GM18907 (cell line): ENCODE results near the gene MRPS6.

ENCODE experiments used
- ATAC-seq: cut with Tn5 transposase; IDR thresholded peaks from one replicate; pipeline ENCODE4 v1.9.1; 2021; ENCODE audit warnings: mild to moderate bottlenecking, moderate library complexity; ENCODE audit not compliant: unreplicated experiment

Gene MRPS6

DNA sequence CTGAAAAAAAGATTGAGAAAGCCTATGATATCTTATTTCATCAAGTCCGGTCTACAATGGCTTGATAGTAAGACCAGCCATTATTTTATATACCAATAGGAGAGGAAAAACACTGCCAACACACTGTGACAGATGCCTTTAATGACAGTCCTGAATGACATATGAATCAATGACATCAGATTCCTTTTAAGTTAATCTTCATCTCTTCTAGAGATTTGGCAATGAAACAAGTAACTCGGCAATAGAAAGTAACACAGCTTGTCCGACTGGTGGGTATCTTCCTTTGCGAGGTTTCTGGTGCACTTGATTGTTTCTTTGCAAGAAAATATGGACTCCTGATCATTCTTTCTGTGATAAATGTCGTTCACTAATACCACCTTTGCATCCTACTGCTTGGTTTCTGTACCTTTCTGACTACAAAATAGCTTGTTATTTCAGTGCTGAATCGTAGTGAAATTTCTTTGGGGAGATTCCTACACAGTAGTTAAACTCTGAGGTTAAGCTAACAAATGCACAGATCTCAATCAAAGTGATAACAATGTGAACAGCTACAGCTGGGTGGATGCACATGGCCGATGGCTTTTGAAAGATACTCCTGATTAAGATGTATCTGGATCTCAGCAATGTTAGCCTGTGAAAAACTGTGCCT is 104.7 kb downstream of the MRPS6 start:
- no peak for ATAC-seq

DNA sequence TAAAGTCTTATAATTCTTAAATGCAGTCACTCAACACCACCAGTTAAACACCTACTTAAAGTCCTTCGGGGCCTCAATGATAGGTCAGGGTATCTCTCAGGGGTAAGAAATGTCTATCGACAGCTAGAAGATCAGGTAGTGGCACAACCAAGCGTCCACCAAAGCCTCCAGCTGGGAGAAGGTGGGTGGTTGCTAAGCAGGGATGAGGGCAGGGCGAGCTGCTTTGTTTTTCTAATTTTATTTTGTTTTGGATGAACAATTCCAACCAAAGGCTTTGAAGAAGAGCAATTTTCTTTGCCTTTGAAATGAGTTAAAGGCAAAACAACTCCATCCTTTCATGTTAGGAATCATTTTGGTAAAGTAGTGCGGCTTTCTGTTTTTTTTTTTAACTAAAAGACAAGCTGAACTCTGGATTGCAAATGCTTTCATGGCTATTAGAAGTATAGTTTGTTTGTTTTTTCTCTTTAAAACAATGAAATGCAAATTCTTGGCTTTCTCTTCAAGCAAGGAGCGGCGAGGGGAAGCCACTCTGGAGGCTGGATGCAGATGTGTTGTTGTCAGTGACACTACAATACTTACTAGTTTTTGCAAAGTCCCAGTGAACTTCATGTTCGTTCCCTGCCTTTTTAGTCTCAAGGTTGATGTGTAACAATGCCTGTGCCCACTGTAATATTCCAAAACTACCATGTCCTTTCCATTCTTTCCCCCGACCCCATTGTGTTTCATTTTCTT is 106.0 kb downstream of the MRPS6 start:
- no peak for ATAC-seq

DNA sequence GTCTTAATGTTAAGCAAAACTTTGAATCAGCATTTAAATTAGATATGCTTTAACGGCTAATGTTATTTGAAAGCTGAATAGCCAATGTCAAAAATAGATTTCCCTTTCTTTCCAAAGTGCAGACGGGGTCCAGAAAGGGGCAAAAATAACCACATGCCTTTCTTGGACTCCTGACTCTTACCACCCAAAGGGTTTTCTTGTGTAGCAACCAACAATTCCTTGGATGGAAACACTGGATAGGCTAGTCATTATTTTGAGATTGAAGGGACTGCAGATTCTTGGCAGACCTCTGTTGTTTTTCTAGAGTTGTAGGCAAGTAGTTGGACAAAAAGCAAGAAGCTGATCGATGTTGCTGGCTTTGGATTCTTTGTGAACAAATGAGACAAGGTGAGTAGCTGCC is 107.0 kb downstream of the MRPS6 start:
- no peak for ATAC-seq

DNA sequence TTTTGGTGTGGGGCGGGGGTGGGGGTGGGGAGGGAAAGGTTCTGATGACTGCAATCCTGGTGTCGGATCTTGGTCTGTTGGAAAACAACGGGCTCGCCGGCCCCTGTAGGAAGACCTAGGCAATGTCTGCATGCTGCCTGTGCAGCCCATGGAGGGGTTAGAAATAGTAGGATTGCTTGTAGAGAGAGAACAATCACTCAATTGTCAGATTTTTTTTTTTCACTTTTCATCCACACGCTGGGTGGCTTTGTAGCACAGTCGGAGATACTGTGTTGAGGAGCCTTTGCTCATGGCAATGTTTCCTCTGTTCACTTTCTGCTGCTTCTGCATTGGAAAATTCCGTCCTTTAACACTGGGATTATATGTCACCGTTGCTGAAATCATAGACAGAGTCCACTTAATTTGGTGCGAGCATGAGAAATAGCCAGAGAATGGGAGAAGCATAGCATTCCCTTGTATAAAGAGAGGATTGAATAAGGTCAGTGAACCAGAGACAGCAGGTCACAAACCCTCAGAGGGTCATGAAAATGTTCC is 107.5 kb downstream of the MRPS6 start:
- ATAC-seq: no peak

GRCh38 chr21:34181431-34182039 is 108.2 kb downstream of the MRPS6 start:
- ATAC-seq: no peak

- ATAC-seq: no peak
These were observed 109.1 kb downstream of the MRPS6 start for GRCh38 chr21:34182436-34182835.

- ATAC-seq: no peak
These were observed 110.1 kb downstream of the MRPS6 start for GRCh38 chr21:34183331-34183928.

- ATAC-seq: no peak
These were observed 110.9 kb downstream of the MRPS6 start for GRCh38 chr21:34184232-34184631.

DNA sequence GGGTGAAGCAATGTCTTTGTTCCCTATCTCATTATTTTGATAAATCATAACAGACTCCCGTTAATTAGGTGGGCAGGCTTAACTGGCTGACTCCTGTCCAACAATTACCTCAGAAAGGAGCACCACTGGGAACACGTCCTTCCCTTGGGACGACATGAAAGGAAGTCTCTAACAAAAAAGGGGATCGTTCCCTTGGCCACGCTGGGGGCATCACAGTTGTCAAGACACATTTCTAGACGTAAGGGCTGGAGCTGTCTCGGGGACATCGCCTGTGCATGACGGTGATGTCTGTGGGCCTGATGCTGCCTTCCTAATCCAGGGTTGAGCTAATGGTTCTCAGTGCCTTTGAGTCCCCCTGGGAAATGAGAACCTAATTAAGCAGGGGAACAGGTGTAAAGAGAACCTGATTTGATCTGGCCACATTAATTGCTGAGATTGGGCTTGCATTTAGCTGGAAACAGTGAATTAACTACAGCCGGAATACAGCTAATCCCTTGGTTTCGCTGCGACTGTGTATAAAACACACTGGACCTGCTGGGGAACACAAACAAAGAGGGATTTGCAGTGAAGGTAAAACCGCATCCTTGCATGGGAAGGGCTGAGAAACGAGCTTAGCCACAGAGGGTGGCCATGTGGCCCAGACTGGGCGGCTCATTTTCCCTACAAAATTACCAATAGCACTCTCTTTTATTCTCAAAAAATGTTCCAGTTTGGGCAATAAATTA is 111.8 kb downstream of the MRPS6 start:
- ATAC-seq: no peak

- no peak for ATAC-seq
These were observed 112.8 kb downstream of the MRPS6 start for GRCh38 chr21:34186109-34186719.

DNA sequence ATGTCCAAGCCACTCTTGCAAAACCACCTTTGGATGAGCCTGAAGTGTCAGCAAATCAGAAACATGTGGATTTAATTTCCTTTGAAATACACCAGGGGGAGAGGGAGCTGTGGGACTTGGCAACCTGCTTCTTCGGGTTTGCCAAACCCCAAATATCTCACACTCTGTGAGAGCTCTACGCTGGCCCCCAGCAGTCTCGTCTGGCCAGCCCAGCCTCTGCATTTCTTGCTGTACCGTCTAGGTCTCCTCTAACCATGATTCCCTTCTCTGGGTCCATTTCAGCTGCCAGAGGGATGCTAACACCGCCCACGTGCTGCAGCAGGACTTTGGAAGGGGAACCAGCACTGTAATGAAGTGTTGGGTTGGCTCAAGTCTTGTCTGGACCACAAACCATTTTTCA is 114.6 kb downstream of the MRPS6 start:
- no peak for ATAC-seq

GRCh38 chr21:34189506-34189905 is 116.1 kb downstream of the MRPS6 start:
- ATAC-seq: no peak

DNA sequence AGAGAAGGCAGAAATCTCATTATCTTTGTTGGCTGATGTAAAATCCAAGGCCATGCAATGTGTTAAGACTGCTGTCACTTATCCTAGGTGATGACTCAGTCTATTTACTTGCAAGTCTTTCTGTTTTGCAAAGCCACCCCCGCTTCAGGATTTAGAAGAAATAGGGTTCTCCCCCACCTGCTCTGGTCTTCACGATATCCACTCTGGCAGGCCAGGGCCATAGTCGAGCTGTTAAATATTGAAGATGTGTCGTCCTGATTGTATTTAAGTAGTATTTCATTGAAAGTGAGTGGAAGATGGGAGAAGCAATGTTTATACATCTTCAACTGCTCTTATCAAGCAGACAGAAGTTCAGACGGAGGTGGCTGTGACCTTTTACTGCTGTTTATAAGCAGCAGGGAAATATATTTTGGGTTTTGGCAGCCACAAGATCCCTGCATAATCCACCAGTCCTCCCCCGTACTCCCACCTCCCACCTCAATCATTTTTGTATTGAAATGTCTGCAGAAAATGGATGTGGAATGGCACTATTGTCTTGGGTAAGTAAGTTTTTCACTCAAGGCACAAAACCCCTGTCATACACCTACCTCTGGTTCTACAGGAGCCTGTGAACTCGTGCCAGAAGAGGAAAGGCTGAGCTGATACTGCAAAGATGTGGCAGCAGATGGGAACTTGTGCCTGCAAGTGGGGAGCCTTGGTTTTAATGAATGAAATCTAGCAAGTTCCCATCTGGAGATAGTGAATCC is 117.4 kb downstream of the MRPS6 start:
- no peak for ATAC-seq

DNA sequence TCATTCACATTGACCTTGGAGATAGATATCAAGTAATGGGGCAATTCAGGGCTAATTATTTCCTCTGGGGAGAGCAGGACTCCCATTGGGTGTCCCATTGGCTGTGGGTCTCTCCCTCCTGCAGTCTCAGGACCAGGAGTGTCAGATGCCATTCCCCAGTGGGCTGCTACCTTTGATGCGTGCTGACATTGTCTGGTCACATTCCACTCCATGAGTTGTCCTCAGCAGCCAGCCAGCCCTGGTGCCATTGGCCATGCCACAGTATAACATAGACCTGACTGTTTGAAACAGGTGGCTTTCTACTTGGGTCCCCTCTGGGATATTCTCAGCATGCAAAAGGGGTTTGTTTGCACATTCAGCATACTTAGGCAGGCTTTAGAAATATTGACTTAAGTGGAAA is 118.5 kb downstream of the MRPS6 start:
- ATAC-seq: no peak
